ENCODE measurements around the gene LEKR1.
A peak's percentile ranks its signal among the peaks of the same experiment; 100 is the strongest.
"Not testable (repeated sequence)": the region's sequence is repeated elsewhere in the genome, so short reads cannot be mapped to it uniquely, and the experiment has no call there.

LEKR1 gene

GRCh38 chr3:156964577-156964976 lies 138.4 kb downstream of the LEKR1 start:
- DNase-seq: no peak
- Histone ChIP-seq H3K9ac (ENCODE audit: low read length) (no peak overlapping the region), H3K4me1 (ENCODE audit: low read length) (no peaks in the 10 kb centered on the region), H3K27ac (ENCODE audit: low read length) (no peak overlapping the region), H3K27me3 (replicated peaks; ENCODE audit: insufficient read depth, low read length) (no peaks in the 10 kb centered on the region), H3F3A (ENCODE audit: insufficient read depth, low read length) (no peaks in the 10 kb centered on the region), H3K9me2 (replicated peaks; ENCODE audit: insufficient read depth, low read length) (no peaks in the 10 kb centered on the region), H3K4me2 (ENCODE audit: low read depth, low read length) (no peak overlapping the region), H3K4me3 (ENCODE audit: low read length) (no peak overlapping the region), H2AFZ (ENCODE audit: low read length) (no peak overlapping the region), H3K9me3 (replicated peaks; ENCODE audit: insufficient read depth, low read length) (no peaks in the 10 kb centered on the region), H3K36me3 (replicated peaks; ENCODE audit: insufficient read depth, low read length) (no peaks in the 10 kb centered on the region), H4K20me1 (ENCODE audit: insufficient read depth, low read length) (no peaks in the 10 kb centered on the region), H3K79me2 (ENCODE audit: low read length) (no peaks in the 10 kb centered on the region)
- TF ChIP-seq EZH2phosphoT487 (IDR thresholded peaks at IDR 0.05; ENCODE audit: low read length): no peak
- no peak for TF ChIP-seq CTCF (IDR thresholded peaks at IDR 0.05; ENCODE audit: low read length)
- no peak for TF ChIP-seq EZH2 (optimal IDR thresholded peaks at IDR 0.05; ENCODE audit: low read depth, low read length)

GRCh38 chr3:156966349-156966748 lies 140.2 kb downstream of the LEKR1 start:
- H2AFZ ChIP-seq (ENCODE audit: low read length); H3K27me3 ChIP-seq (replicated peaks; ENCODE audit: insufficient read depth, low read length); H3K9me3 ChIP-seq (replicated peaks; ENCODE audit: insufficient read depth, low read length); H3K4me2 ChIP-seq (ENCODE audit: low read depth, low read length); H3K9me2 ChIP-seq (replicated peaks; ENCODE audit: insufficient read depth, low read length); H3K4me1 ChIP-seq (ENCODE audit: low read length); DNase-seq; H4K20me1 ChIP-seq (ENCODE audit: insufficient read depth, low read length); H3K36me3 ChIP-seq (replicated peaks; ENCODE audit: insufficient read depth, low read length); H3F3A ChIP-seq (ENCODE audit: insufficient read depth, low read length); H3K9ac ChIP-seq (ENCODE audit: low read length); H3K4me3 ChIP-seq (ENCODE audit: low read length); H3K79me2 ChIP-seq (ENCODE audit: low read length); H3K27ac ChIP-seq (ENCODE audit: low read length): not testable (repeated sequence)

GRCh38 chr3:156973954-156974353 lies 147.8 kb downstream of the LEKR1 start:
- no peaks in the 10 kb centered on the region for H3K27me3 ChIP-seq (replicated peaks; ENCODE audit: insufficient read depth, low read length)
- peaks cover 10% of the 10 kb centered on the region for H3F3A ChIP-seq (ENCODE audit: insufficient read depth, low read length)
- H3K4me3 ChIP-seq (ENCODE audit: low read length): 0 out of 2 replicates have a peak overlapping the region, but pooled peaks have one; percentile 2
- TF ChIP-seq EZH2phosphoT487 (IDR thresholded peaks at IDR 0.05; ENCODE audit: low read length) (no peak), CTCF (IDR thresholded peaks at IDR 0.05; ENCODE audit: low read length) (no peak), EZH2 (optimal IDR thresholded peaks at IDR 0.05; ENCODE audit: low read depth, low read length) (no peak)
- no peaks in the 10 kb centered on the region for H4K20me1 ChIP-seq (ENCODE audit: insufficient read depth, low read length)
- no peak overlapping the region for H3K9ac ChIP-seq (ENCODE audit: low read length)
- DNase-seq: no peak
- no peak overlapping the region for H3K27ac ChIP-seq (ENCODE audit: low read length)
- no peaks in the 10 kb centered on the region for H3K36me3 ChIP-seq (replicated peaks; ENCODE audit: insufficient read depth, low read length)
- no peaks in the 10 kb centered on the region for H3K9me2 ChIP-seq (replicated peaks; ENCODE audit: insufficient read depth, low read length)
- H3K4me1 ChIP-seq (ENCODE audit: low read length): peaks cover 23% of the 10 kb centered on the region
- no peak overlapping the region for H2AFZ ChIP-seq (ENCODE audit: low read length)
- peak overlapping the region; percentile 14 for H3K4me2 ChIP-seq (ENCODE audit: low read depth, low read length)
- H3K79me2 ChIP-seq (ENCODE audit: low read length): no peaks in the 10 kb centered on the region
- H3K9me3 ChIP-seq (replicated peaks; ENCODE audit: insufficient read depth, low read length): no peaks in the 10 kb centered on the region

GRCh38 chr3:156974931-156975330 lies 148.8 kb downstream of the LEKR1 start:
- no peak for TF ChIP-seq EZH2 (optimal IDR thresholded peaks at IDR 0.05; ENCODE audit: low read depth, low read length)
- no peak for TF ChIP-seq CTCF (IDR thresholded peaks at IDR 0.05; ENCODE audit: low read length)
- TF ChIP-seq EZH2phosphoT487 (IDR thresholded peaks at IDR 0.05; ENCODE audit: low read length): no peak
- no peak overlapping the region for H3K27ac ChIP-seq (ENCODE audit: low read length)

More at GRCh38 chr3:156974931-156975330, 148.8 kb downstream of the LEKR1 start:
- H4K20me1 ChIP-seq (ENCODE audit: insufficient read depth, low read length): no peaks in the 10 kb centered on the region
- DNase-seq: no peak
- H3F3A ChIP-seq (ENCODE audit: insufficient read depth, low read length): peaks cover 10% of the 10 kb centered on the region
- H3K9me2 ChIP-seq (replicated peaks; ENCODE audit: insufficient read depth, low read length): no peaks in the 10 kb centered on the region
- H3K9me3 ChIP-seq (replicated peaks; ENCODE audit: insufficient read depth, low read length): no peaks in the 10 kb centered on the region
- peaks cover 28% of the 10 kb centered on the region for H3K4me1 ChIP-seq (ENCODE audit: low read length)
- no peak overlapping the region for H2AFZ ChIP-seq (ENCODE audit: low read length)
- no peak overlapping the region for H3K4me3 ChIP-seq (ENCODE audit: low read length)
- H3K36me3 ChIP-seq (replicated peaks; ENCODE audit: insufficient read depth, low read length): no peaks in the 10 kb centered on the region
- no peaks in the 10 kb centered on the region for H3K27me3 ChIP-seq (replicated peaks; ENCODE audit: insufficient read depth, low read length)
- H3K79me2 ChIP-seq (ENCODE audit: low read length): no peaks in the 10 kb centered on the region
- no peak overlapping the region for H3K4me2 ChIP-seq (ENCODE audit: low read depth, low read length)
- H3K9ac ChIP-seq (ENCODE audit: low read length): no peak overlapping the region
